ENCODE measurements around the gene DPAGT1. TPM values are rescaled to one million over a fixed set of nuclear protein-coding genes. Genes with fewer than 3 reads are reported as not detected.

The DPAGT1 gene
- total and polyA plus RNA-seq, 12 donors: 26.8 to 73.9 (median 50.2) TPM

DNA sequence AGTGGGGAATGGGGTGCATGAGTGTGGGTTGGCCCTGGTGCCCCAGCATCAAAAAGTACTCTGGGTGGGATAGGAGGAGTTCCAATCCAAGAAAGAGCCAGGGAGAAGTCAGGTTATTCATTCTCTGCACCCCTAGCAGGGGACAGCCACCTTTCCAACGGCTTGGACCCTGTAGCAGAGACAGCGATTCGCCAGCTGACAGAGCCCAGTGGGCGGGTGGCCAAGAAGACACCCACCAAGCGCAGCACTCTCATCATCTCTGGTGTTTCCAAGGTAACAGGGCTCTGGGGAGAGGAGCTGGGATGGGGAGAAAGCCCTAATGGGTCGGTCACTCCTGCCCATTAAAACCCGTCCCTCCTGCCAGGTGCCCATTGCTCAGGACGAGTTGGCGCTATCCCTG lies 12.1 kb upstream of the DPAGT1 start:
- no peak for TF ChIP-seq POLR2A (IDR thresholded peaks at IDR 0.05)
- TF ChIP-seq, protein P1, sequence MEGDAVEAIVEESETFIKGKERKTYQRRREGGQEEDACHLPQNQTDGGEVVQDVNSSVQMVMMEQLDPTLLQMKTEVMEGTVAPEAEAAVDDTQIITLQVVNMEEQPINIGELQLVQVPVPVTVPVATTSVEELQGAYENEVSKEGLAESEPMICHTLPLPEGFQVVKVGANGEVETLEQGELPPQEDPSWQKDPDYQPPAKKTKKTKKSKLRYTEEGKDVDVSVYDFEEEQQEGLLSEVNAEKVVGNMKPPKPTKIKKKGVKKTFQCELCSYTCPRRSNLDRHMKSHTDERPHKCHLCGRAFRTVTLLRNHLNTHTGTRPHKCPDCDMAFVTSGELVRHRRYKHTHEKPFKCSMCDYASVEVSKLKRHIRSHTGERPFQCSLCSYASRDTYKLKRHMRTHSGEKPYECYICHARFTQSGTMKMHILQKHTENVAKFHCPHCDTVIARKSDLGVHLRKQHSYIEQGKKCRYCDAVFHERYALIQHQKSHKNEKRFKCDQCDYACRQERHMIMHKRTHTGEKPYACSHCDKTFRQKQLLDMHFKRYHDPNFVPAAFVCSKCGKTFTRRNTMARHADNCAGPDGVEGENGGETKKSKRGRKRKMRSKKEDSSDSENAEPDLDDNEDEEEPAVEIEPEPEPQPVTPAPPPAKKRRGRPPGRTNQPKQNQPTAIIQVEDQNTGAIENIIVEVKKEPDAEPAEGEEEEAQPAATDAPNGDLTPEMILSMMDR (IDR thresholded peaks at IDR 0.05): no peak
- no peak for DNase-seq
- WGBS, 4 donors: 91 to 98% (median 95%) methylated on average over 5 to 9 of the region's 9 CpGs
- Histone ChIP-seq H3K4me1 (replicated peaks in 1 of 2) (peaks cover 0 to 16% of the 10 kb centered on the region in 2 donors), H3K36me3 (replicated peaks in 1 of 2) (peaks cover 0 to 46% of the 10 kb centered on the region in 2 donors), H3K9me3 (replicated peaks in 1 of 3) (no peaks in the 10 kb centered on the region), H3K4me3 (no peak overlapping the region), H3K27ac (no peak overlapping the region), H3K27me3 (no peaks in the 10 kb centered on the region)
- intact Hi-C loops (cut with DNase I): no loop called here

DNA sequence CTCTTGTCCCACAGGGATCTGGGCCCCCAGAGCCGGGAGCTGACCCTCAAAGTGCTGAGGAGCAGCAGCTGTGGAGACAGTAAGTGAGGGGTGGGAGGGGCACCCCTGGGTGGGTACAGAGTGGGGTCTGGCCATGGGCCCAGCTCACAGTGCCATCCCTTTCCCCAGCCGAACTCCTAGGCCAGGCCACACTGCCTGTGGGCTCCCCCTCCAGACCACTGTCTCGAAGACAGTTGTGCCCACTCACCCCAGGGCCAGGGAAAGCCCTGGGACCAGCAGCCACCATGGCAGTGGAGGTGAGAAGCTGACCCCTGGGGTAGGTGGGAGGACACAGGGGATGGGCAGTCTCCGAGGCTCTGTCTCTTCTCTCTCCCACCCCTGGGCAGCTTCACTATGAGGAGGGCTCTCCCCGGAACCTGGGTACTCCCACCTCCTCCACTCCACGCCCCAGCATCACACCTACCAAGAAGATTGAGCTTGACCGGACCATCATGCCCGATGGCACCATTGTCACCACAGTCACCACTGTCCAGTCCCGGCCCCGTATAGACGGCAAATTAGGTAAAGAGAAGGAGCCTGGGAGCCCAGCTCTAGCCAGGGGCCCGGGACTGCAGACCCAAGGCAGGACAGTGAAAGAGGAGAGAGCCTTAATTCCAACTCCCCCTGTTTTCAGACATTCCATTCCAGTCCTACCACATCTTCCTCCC lies 10.8 kb upstream of the DPAGT1 start:
- no peaks in the 10 kb centered on the region for H3K27me3 ChIP-seq
- peaks cover 7 to 23% of the 10 kb centered on the region in 2 donors for H3K4me1 ChIP-seq (replicated peaks in 1 of 2)
- no peak overlapping the region for H3K4me3 ChIP-seq
- no peak for TF ChIP-seq POLR2A (IDR thresholded peaks at IDR 0.05)
- TF ChIP-seq, protein P1 (IDR thresholded peaks at IDR 0.05): no peak
- H3K9me3 ChIP-seq (replicated peaks in 1 of 3): no peaks in the 10 kb centered on the region
- no peak for DNase-seq
- intact Hi-C loops (cut with DNase I): no loop called here
- WGBS, 4 donors: 86 to 94% (median 88%) methylated on average over 7 to 12 of the region's 12 CpGs
- peaks cover 0 to 46% of the 10 kb centered on the region in 2 donors for H3K36me3 ChIP-seq (replicated peaks in 1 of 2)
- H3K27ac ChIP-seq: no peak overlapping the region

DNA sequence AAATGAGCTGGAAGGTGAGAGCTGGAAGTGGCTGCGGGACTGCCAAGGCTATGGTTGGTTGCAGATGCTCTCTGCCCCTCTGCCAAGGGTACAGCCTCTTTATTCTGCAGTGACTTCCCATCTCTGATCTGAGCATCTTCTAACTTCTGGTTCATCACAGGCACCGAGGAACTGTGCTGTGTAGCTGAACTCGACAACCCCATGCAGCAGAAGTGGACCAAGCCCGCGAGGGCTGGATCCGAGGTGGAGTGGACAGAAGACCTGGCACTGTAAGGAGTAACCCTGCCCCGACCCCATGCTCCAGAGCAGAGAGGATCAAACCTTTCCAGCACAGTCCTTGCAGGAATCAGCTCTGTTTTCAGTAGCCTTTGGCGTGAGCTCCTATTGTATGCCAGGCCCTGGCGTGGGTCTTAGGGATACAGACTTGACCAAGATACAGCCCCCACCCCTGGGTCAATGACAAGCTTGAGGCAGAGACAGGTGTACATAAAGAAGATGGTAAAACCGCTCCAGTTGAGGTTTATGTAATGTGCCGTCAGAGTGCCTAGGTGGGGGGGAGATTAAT lies 9.8 kb upstream of the DPAGT1 start:
- H3K4me1 ChIP-seq (replicated peaks in 1 of 2): peaks cover 11 to 27% of the 10 kb centered on the region in 2 donors
- intact Hi-C loops (cut with DNase I): no loop called here
- H3K9me3 ChIP-seq (replicated peaks in 1 of 3): no peaks in the 10 kb centered on the region
- no peaks in the 10 kb centered on the region for H3K27me3 ChIP-seq
- no peak for TF ChIP-seq POLR2A (IDR thresholded peaks at IDR 0.05)
- TF ChIP-seq, protein P1 (IDR thresholded peaks at IDR 0.05): no peak
- no peak overlapping the region for H3K27ac ChIP-seq
- H3K36me3 ChIP-seq (replicated peaks in 1 of 2): peaks cover 0 to 46% of the 10 kb centered on the region in 2 donors
- 90 to 98% (median 94%) methylated on average over 5 to 11 of the region's 11 CpGs for WGBS, 4 donors
- H3K4me3 ChIP-seq: no peak overlapping the region
- no peak for DNase-seq

DNA sequence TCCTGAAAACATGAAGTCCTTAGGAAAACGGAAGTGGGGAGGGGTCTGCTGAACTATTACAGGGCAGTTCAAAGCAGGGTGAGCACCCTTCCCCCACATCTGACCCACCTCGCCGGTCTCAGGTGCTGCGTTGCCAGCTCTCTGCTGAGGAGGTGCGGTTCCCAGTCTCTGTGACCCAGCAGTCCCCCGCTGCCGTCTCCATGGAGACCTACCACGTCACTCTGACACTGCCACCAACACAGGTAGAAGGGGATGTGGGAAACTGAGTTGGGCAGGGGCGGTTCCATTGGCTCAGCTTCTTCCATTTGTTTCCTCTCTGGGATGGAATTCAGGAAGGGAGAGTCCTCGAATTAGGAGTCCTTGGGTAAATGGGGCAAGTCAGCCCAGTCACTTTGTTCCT lies 8.8 kb upstream of the DPAGT1 start:
- H3K4me3 ChIP-seq: no peak overlapping the region
- TF ChIP-seq, protein P1 (IDR thresholded peaks at IDR 0.05): no peak
- TF ChIP-seq POLR2A (IDR thresholded peaks at IDR 0.05): no peak
- H3K36me3 ChIP-seq (replicated peaks in 1 of 2): peaks cover 0 to 40% of the 10 kb centered on the region in 2 donors
- peaks cover 14 to 27% of the 10 kb centered on the region in 2 donors for H3K4me1 ChIP-seq (replicated peaks in 1 of 2)
- intact Hi-C loops (cut with DNase I): no loop called here
- no peak for DNase-seq
- H3K27me3 ChIP-seq: no peaks in the 10 kb centered on the region
- no peak overlapping the region for H3K27ac ChIP-seq
- no peaks in the 10 kb centered on the region for H3K9me3 ChIP-seq (replicated peaks in 1 of 3)
- WGBS, 4 donors: 87 to 90% (median 87%) methylated on average over 10 of the region's 10 CpGs

All from adrenal gland (tissue), 12 donors.